Measurements from ENCODE around the gene MPEG1.

MPEG1 gene

GRCh38 chr11:59218319-59218718, 5.6 kb upstream of the MPEG1 start:
- DNase-seq = no peak

DNA sequence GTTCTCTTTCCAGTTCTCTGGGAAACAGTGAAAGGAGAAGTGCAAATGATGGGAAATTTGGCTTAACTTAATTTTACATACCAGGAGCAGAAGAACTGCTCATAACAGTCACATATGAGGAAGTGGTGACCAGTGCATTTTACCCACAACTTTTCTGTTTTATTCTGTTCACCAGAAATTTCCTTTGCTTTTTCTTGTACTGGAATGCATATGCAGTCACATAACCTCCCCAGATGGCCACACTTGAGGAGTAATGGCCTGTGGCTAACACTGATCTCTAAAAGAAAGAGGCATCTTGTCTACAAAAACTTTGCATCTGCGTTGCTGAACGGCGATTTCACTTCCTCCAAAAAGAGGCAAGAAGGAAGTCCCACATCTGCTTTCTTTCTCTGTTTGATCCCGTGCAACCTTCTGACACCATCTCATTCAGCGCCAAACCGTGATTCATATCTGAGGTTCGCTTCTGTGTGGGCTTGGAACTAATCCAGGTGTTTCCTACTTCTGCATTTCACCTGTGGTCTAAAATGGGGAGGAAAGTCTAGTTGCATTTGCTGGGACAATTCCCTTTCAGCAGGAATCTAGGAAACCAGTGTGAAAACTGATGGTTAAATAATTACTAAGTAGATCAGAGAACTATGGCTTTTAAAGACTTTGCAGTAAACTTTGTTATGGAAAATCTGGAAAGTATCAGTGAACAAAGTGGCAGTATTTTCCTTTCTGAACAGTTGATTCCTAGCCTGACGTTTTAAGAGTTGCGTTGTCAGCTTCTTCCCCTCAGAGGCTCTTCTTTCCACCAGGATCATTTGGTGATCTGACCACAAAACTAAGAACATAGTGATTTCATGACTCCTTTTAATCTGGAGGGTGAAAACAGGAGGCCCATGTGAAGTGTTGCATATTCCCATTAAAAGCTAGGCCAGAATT, 4.2 kb upstream of the MPEG1 start:
- DNase-seq = no peak

GRCh38 chr11:59214141-59214893, 1.6 kb upstream of the MPEG1 start:
- no peak for DNase-seq

DNA sequence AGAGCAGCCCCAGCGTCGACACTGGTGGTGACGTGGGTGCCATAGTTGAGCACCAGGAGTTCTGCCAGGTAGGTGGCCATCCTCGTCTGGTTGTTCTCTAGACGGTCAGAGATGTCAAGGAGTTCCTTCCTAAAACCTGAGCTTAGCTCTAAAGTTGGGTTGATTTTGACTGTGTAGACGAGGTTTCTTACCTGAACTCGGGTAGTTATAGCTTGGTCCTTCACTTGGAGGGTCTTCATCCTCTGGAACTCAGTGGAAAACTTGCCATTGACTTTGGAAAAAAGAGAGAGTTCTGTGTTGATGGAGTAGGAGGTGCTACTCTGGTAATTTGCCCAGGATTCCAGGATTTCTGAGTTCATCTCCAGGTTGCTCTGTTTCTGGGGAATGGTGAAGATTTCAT, 505 bp downstream of the MPEG1 start:
- no peak for DNase-seq

DNA sequence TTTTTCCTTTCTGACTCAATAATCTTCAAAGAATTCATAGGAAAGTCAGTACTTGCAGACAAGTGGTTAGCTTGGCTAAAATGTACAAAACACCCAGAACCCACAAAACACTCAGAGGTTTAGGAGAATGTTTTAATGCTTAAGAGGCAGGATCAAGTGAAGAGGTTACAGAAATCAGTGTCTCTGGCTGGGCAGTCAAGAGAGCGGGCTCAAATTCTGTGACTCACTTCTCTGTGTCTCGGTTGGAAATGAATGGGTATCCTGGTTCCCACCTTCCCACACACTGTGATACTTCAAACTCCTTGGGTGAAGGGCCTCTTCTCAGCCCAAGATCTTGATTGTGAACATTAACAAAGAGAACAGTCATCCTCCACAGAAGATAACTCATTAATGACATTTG, 3.8 kb downstream of the MPEG1 start:
- no peak for DNase-seq

DNA sequence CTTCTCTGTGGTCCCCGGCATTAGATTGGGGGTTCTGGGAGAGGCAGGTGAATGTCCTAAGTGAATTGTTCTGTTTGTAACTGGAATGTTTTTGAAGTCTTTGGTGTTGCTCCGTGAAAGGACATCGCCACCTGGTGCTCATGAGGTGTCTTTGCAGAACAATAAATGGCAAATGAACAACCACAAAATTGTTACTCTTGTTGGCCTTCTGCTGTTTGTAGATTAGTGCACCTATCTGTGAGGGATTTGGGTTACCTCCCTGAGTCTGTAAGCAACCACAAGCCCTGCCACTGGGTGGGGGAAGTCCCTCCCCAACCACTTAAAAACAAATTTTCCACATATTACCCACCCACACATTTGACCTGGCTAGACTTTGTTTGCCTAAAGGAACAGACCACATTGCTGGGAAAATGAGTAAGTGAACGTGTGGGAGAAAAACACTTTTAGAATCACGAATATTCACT, 4.7 kb downstream of the MPEG1 start:
- no peak for DNase-seq

DNA sequence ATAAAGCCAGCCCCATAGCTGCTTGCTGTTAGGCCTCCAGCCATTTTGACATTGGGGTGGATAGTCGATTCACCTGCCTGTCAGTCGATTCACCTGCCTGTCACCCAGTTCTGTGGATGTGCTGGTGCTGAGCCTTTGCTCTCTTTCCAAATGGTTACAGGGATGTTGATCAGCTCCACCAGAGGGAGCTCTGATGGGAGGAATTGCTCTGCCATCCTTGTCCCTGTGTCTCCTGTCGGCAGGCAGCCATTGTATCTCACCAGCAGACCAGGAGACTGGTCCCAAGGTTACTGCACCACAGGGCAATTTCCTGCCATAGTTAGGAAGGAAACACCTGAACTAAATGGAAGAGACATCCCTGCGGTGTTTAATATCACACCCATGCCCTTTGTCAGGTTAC, 6.1 kb downstream of the MPEG1 start:
- DNase-seq = no peak

- no peak for DNase-seq
Observed at GRCh38 chr11:59205648-59206047, 7.1 kb downstream of the MPEG1 start.

GRCh38 chr11:59204746-59205145, 8.0 kb downstream of the MPEG1 start:
- no peak for DNase-seq

GRCh38 chr11:59201353-59201752, 11.4 kb downstream of the MPEG1 start:
- DNase-seq = no peak

GRCh38 chr11:59200423-59200746, 12.3 kb downstream of the MPEG1 start:
- no peak for DNase-seq

DNA sequence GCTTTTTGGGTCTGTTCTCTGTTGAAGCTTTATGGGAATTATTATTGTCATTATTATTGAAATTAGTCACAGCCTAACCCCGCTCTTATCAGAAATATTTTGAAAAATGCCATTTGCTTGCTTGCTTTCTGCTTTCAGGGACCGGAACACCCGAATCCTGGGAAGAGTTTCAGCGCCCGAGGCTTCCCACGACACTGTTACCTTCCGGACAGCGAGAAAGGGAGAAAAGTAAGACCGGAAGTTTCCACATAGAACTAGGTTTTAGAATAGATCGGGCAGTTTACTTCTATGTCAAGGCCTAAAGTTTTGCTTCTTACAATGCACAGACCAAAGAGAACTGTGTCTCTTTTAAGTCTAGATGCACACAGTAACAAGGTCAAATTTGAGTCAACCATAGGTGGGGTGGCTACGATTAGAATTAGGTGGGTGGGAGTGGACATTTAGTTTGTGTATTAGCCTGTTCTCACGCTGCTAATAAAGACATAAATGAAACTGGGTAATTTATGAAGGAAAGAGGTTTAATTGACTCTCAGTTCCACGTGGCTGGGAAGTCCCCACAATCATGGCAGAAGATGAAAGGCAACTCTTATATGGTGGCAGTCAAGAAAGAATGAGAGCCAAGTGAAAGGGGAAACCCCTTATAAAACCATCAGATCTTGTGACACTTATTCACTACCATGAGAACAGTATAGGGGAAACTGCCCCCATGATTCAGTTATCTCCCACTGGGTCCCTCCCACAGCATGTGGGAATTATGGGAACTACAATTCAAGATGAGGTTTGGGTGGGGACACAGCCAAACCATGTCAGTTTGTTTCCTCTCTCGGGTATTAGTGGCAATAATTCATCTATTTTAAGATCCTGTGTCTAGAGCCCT, 12.9 kb downstream of the MPEG1 start:
- DNase-seq = no peak

DNA sequence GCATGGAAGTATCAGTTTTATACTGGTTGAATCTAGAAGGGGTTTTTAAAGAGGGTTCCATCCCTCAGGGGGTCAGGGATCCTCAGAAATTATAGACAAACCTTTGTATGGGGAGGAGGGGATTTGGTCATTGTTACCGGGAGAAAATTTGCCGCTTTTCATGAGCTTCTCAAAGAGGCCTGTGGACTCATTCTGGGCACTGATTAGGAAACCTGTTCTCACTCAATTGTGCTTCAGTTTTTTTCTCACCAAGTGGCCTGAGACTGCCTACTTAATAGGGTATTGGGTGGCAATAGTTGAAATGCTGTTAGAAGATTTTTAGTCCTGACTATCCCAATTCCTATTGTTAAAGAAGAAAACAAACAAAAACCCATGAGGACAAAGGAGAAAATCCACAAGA, 14.0 kb downstream of the MPEG1 start:
- DNase-seq = no peak

GRCh38 chr11:59197991-59198390, 14.7 kb downstream of the MPEG1 start:
- no peak for DNase-seq

DNA sequence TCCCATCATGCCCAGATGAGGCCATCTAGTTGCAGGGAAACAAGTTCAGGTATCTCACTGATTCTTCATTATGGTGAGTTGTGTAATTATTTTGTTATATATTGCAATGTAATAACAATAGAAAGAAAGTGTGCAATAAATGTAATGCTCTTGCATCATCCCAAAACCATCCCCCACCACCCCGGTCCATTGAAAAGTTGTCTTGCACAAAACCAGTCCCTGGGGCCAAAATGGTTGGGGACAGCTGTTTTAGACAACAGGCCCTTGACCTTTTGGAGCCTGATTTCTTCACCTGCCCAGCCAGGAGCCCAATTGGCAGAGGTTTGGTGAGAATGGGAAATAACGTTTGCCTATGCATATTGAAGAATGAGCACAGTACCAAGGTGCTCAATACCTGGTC, 15.9 kb downstream of the MPEG1 start:
- DNase-seq = no peak

DNA sequence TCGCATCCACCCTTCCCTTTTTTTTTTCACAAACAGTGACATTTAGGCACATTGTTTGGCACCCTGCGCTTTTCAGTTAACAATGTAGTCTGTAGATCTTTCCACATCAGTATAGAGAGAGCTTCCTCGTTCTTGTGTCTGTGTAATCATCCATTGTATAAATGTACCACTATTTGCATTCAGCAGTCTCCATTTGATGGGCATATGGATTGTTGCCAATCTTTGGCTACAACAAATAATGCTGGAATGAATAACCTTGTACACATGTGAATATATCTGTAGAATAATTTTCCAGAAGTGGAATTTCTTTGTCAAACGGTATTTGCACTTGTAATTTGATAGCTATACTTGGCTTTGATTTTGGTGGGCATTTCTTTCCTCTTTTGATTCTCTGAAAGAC, 17.1 kb downstream of the MPEG1 start:
- no peak for DNase-seq

DNA sequence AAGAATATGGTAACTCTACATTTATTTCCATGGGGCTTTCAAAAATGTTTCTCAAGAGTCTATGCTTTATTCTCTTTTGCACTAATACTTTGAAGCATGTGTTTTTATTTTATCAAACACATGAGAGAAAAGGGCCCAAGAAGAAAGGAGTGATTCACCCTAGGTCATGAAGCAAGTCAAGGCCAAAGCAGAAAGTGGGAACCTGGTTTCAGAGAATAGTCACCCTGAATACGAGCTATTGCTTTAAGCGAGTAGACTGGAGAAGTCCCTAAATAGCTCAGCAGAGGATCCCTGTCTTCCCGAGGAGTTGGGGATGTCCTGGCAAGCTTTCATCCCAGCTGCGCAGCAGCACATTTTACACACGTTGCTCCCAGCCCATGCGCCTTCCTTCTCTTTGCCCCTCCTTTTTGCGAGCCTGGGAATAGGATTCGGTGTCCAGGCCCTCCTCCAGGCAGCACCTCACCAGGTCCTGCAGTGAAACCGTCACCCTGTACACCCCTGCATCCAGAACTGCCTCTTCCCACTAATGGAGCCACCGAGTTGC, 19.1 kb downstream of the MPEG1 start:
- no peak for DNase-seq

- DNase-seq = no peak
Observed at GRCh38 chr11:59192446-59193020, 20.2 kb downstream of the MPEG1 start.

GRCh38 chr11:59191890-59192289, 20.8 kb downstream of the MPEG1 start:
- DNase-seq = no peak

- no peak for DNase-seq
Observed at GRCh38 chr11:59191095-59191494, 21.6 kb downstream of the MPEG1 start.

DNA sequence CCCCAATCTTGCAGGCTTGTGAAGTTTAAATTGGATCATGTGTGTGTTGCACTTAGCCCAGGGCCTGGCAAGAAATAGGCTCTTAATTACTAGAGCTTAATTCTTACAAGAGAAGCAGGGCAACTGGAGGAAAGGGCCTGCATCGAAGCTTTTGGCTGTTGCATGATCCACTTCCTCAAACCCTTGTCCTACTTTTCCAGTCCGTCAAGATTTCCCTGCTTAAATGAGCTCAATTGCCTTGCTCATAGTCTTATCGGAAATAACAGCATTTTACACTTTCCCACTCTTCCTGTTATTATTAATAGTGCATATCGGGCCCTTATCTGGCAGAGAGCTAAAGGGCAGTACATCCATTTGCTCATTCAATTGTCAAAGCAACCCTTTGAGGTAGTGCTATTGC, 22.7 kb downstream of the MPEG1 start:
- no peak for DNase-seq

DNA sequence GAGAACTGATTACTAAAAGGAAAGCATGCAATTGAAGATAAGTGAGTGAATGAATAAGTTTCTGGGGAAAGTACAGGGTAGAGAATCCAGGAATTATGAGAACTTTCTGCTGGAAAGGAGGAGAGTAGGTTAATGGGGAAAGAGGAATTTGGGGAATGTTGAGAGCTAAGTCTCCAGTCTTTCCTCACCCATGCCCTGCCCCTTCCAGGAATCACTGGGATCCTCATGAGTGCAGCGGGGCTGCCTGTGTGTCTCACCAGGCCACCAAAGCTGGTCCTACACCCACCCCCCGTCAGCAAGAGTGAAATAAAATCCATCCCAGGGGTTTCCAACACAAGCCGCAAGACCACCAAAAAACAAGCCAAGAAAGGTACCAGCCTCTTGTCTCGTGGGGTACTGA, 23.8 kb downstream of the MPEG1 start:
- DNase-seq = no peak

GRCh38 chr11:59187587-59187986, 25.1 kb downstream of the MPEG1 start:
- no peak for DNase-seq

All from activated CD4-positive, CD25-positive, alpha-beta regulatory T cell (primary cell).